Lower leg skin (tissue), 4 donors: Measurements from ENCODE around the gene TEX13B. TPM values are rescaled to one million over a fixed set of nuclear protein-coding genes. Genes with fewer than 3 reads are reported as not detected.

Source experiments
- DNase-seq, 2 donors: peaks; one replicate each; pipeline ENCODE4 v3.0.0-alpha.2; 2019; ENCODE audit warnings: low spot score in 2 of 2
- H3K4me3 ChIP-seq: fragments of 200-600 bp; sonication (generic); 2 replicates; pipeline ENCODE4 v1.5.1; 2017; ENCODE audit warnings: mild to moderate bottlenecking, low read depth; ENCODE audit not compliant: poor library complexity, severe bottlenecking
- CTCF ChIP-seq, 3 donors: fragments of 450-650 bp; IDR thresholded peaks; one replicate each; pipeline ENCODE4 v1.5.1; 2016; ENCODE audit warnings: antibody characterized with exemption in 3 of 3, mild to moderate bottlenecking in 3 of 3, moderate library complexity in 2 of 3
- POLR2A ChIP-seq, 2 donors: fragments of 450-650 bp; IDR thresholded peaks; one replicate each; pipeline ENCODE4 v1.6.1; 2016 to 2017; ENCODE audit warnings: antibody characterized with exemption in 2 of 2, mild to moderate bottlenecking in 1 of 2, moderate library complexity in 1 of 2
- WGBS, 2 donors: methylation state at CpG; one replicate each; pipeline ENCODE4 v1.1.5; 2018; 5-methylcytosine and 5-hydroxymethylcytosine counted together
- intact Hi-C: fragments of 100-400 bp; cut with DNase I; formaldehyde crosslinking; loops from one replicate; pipeline ENCODE4 v1.15.0; 2023; ENCODE audit warnings: low total_unique reads
- total RNA-seq, 4 donors: library from RNA; depleted of rRNA; stranded (reverse); fragments of >200 nt; gene quantifications; one replicate each; pipeline ENCODE4 v1.1.0, GENCODE V29; 2016

The TEX13B gene
- total RNA-seq, 4 donors from 2014 or later = not detected

- TF ChIP-seq POLR2A (IDR thresholded peaks at IDR 0.05) (no peak), CTCF (IDR thresholded peaks at IDR 0.05) (no peak)
- WGBS, 2 donors = 80% methylated on average over 6 of the region's 6 CpGs
- no peak for DNase-seq
- intact Hi-C loops = no loop called here
- no peak overlapping the region for H3K4me3 ChIP-seq
Measured at GRCh38 chrX:107996124-107996523, 14.0 kb upstream of the TEX13B start.

- TF ChIP-seq POLR2A (IDR thresholded peaks at IDR 0.05) = no peak
- no peak for TF ChIP-seq CTCF (IDR thresholded peaks at IDR 0.05)
- no peak for DNase-seq
- intact Hi-C loops = no loop called here
- WGBS, 2 donors = 38 to 52% methylated on average over 2 of the region's 2 CpGs
- H3K4me3 ChIP-seq = no peak overlapping the region
Measured at GRCh38 chrX:107985033-107985432, 2.9 kb upstream of the TEX13B start.

DNA sequence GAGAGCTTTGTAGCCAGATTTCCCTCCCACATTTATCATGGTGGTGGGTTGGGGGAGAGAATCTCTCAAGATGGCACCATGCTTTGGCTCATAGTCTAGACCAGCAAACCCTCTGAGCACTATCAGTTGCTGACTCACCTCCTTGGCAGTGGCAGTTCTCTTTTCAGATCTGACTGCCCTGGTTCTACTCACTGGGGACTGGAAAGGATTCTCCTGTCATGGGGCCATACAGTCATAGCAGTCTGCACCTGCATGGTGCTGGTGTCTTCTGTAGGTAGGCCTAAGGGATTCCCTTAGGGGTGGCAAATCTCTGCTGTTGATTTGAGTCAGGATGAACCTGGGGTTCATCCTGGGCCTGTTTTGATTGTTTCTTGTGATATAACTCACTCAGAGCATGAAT is 2.6 kb downstream of the TEX13B start:
- intact Hi-C loops = no loop called here
- DNase-seq = no peak
- H3K4me3 ChIP-seq = no peak overlapping the region
- TF ChIP-seq POLR2A (IDR thresholded peaks at IDR 0.05) (no peak), CTCF (IDR thresholded peaks at IDR 0.05) (no peak)

GRCh38 chrX:107978707-107979307 is 3.4 kb downstream of the TEX13B start:
- no peak overlapping the region for H3K4me3 ChIP-seq
- intact Hi-C loops = no loop called here
- TF ChIP-seq POLR2A (IDR thresholded peaks at IDR 0.05) (no peak), CTCF (IDR thresholded peaks at IDR 0.05) (no peak)
- WGBS, 2 donors = 36 to 67% methylated on average over 3 of the region's 3 CpGs
- DNase-seq = no peak

DNA sequence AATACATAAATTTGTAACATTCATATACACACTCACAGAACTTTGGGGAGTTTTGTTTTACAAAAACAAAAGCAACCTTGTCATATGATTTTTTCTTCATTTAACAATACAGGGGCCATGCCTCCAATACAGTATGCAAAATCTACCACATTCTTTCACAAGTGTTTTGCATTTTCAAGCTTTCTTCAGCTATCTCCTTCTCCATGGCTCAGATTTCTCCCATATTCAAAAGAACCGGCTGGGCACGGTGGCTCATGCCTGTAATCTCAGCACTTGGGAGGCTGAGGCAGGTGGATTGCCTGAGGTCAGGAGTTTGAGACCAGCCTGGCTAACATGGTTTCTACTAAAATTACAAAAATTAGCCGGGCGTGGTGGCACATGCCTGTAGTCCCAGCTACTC is 4.1 kb downstream of the TEX13B start:
- 75 to 82% methylated on average over 4 of the region's 4 CpGs for WGBS, 2 donors
- TF ChIP-seq POLR2A (IDR thresholded peaks at IDR 0.05) (no peak), CTCF (IDR thresholded peaks at IDR 0.05) (no peak)
- DNase-seq = no peak
- H3K4me3 ChIP-seq = no peak overlapping the region
- intact Hi-C loops = no loop called here

DNA sequence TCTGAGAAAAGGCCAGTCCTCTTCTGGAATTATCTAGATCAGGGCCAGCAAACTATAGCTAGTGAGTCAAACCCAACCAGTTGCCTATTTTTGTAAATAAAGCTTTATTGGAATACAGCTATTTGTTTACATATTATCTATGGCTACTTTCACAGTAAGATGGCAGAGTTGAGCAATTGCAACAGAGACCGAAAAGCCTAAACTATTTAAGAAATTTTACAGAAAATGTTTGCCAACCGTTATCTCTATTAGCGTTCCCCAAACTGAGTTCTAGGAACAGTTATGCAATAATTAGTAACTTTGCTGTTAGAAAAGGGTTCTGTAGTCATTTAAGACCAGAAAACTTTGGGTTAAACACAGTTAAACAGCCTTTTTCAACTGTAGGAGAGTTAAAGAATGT is 10.5 kb downstream of the TEX13B start:
- TF ChIP-seq POLR2A (IDR thresholded peaks at IDR 0.05) (no peak), CTCF (IDR thresholded peaks at IDR 0.05) (no peak)
- DNase-seq = no peak
- WGBS, 2 donors = 84 to 91% methylated on average over 3 of the region's 3 CpGs
- intact Hi-C loops = no loop called here
- no peak overlapping the region for H3K4me3 ChIP-seq
